HCT116 (cell line): ENCODE measurements around the gene RERG.

ENCODE experiments used
- EZH2 ChIP-seq: fragments of 200-600 bp; sonication (generic); IDR thresholded peaks from 2 replicates; pipeline ENCODE4 v1.6.1; 2017; ENCODE audit warnings: antibody characterized with exemption, mixed run types
- MAX ChIP-seq: IDR thresholded peaks from 2 replicates; pipeline ENCODE4 v1.6.1; 2012
- POLR2A ChIP-seq: IDR thresholded peaks from 2 replicates; pipeline ENCODE4 v1.7.0; 2011; ENCODE audit warnings: borderline replicate concordance; ENCODE audit not compliant: insufficient read depth, insufficient read length; ENCODE audit errors: extremely low read depth
- RAD21 ChIP-seq: IDR thresholded peaks from 2 replicates; pipeline ENCODE4 v1.6.1; 2012; ENCODE audit warnings: low read depth, mild to moderate bottlenecking
- SP1 ChIP-seq: IDR thresholded peaks from 2 replicates; pipeline ENCODE4 v1.6.1; 2012; ENCODE audit warnings: low read depth
- YY1 ChIP-seq: IDR thresholded peaks from 2 replicates; pipeline ENCODE4 v1.6.1; 2011; ENCODE audit warnings: low read length, low read depth, moderate library complexity, mild to moderate bottlenecking; ENCODE audit not compliant: insufficient replicate concordance; ENCODE audit errors: extremely low read depth
- TF ChIP-seq, protein P1 (sequence below), 3 experiments: fragments of 200-600 bp in 1 of 3; sonication (generic) in 1 of 3; IDR thresholded peaks in 2 of 3; conservative IDR thresholded peaks in 1 of 3; 2 replicates each; pipeline ENCODE4 v1.5.1; 2012 to 2017; ENCODE audit warnings: low read depth in 2 of 3, low read length in 2 of 3, antibody characterized with exemption in 1 of 3, borderline replicate concordance in 1 of 3, control low read depth in 1 of 3, mild to moderate bottlenecking in 1 of 3, mixed read lengths in 1 of 3, mixed run types in 1 of 3, moderate library complexity in 1 of 3; ENCODE audit not compliant: insufficient read depth in 1 of 3

DNA sequence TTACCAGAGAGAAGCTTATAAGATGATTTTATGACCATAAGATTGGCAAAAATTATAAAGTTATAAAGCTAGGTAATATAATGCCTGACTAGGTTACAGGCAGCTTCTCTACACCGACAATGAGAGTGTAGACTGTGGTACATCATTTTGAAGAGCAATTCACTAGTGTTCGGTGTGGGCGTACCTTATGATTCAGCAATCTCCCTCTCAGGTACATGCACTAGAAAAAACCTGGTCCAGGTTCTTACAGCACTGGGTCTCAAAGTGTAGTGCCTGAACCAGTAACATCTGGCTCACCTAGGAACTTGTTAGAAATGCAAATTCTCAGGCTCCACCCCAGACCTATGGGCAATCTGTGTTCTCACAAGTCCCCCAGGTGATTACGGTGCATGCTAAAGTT, 106.7 kb downstream of the RERG start:
- TF ChIP-seq, protein P1, sequence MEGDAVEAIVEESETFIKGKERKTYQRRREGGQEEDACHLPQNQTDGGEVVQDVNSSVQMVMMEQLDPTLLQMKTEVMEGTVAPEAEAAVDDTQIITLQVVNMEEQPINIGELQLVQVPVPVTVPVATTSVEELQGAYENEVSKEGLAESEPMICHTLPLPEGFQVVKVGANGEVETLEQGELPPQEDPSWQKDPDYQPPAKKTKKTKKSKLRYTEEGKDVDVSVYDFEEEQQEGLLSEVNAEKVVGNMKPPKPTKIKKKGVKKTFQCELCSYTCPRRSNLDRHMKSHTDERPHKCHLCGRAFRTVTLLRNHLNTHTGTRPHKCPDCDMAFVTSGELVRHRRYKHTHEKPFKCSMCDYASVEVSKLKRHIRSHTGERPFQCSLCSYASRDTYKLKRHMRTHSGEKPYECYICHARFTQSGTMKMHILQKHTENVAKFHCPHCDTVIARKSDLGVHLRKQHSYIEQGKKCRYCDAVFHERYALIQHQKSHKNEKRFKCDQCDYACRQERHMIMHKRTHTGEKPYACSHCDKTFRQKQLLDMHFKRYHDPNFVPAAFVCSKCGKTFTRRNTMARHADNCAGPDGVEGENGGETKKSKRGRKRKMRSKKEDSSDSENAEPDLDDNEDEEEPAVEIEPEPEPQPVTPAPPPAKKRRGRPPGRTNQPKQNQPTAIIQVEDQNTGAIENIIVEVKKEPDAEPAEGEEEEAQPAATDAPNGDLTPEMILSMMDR (IDR thresholded peaks at IDR 0.05 in 2 of 3, conservative IDR thresholded peaks at IDR 0.05 in 1 of 3; ENCODE audit: borderline replicate concordance in 1 of 3, insufficient read depth in 1 of 3, low read depth in 2 of 3, low read length in 2 of 3), result no peak
- TF ChIP-seq EZH2 (no peak), SP1 (no peak), RAD21 (no peak), MAX (no peak), POLR2A (no peak), YY1 (no peak)
